ENCODE results near the gene EXOC6.
A peak's percentile ranks its signal among the peaks of the same experiment; 100 is the strongest.

EXOC6 gene

DNA sequence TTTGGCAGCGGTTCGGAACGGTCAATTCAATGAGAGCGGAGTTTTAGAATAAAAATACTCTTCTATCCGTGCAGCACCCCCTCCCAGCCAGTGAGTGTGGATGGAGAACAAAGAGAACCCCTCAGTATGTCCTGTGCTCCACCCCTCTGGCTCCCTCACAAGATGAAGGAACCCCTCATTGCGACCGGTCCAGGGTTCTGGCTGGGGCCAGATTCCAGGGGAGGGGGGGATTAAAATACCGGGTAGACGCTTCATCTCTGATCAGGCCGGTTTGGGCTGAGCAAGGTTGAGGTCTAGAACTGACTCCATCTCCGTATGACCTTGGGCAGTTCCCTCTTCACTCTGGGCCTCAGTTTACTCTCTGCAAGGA lies 218.2 kb downstream of the EXOC6 start:
- DNase-seq = no peak

- DNase-seq = no peak
These were observed 219.4 kb downstream of the EXOC6 start for GRCh38 chr10:93067443-93068365.

DNA sequence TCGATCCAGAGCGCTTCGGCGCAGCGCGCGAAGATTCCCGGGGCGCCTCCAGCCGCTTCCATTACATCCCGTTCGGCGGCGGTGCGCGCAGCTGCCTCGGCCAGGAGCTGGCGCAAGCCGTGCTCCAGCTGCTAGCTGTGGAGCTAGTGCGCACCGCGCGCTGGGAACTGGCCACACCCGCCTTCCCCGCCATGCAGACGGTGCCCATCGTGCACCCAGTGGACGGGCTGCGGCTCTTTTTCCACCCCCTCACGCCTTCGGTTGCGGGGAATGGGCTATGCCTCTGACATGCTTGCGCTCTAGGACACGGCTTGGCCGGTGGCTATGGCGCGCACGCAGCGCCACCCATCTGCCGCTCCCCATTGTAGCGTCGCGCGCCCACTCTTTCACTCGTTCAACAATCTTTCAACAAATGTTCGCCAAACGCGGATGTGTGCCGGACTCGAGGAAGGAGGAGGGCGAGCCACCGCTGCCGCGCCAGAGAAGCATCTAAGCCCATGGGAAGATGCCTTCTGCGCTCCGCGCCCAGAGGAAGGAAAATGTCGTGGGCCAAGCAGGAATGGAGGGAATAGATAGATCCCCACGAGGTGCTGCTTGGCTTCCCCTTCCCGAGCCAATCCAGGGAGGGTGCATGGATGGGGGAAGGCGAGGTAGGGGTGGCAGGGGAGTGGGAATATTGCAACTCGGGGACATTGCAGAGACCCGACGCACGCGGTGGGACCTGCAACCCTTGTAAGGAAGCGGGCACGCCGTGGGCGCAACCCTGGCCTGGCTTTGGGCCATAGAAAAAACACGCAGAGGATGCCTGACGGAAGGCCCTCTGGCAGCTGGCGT lies 220.3 kb downstream of the EXOC6 start:
- peak; percentile 58 for DNase-seq

- DNase-seq = no peak
These were observed 220.9 kb downstream of the EXOC6 start for GRCh38 chr10:93069245-93069561.

- DNase-seq = no peak
These were observed 222.3 kb downstream of the EXOC6 start for GRCh38 chr10:93070378-93071176.

GRCh38 chr10:93071177-93071472 lies 222.8 kb downstream of the EXOC6 start:
- no peak for DNase-seq

GRCh38 chr10:93071674-93072224 lies 223.4 kb downstream of the EXOC6 start:
- DNase-seq = no peak

DNA sequence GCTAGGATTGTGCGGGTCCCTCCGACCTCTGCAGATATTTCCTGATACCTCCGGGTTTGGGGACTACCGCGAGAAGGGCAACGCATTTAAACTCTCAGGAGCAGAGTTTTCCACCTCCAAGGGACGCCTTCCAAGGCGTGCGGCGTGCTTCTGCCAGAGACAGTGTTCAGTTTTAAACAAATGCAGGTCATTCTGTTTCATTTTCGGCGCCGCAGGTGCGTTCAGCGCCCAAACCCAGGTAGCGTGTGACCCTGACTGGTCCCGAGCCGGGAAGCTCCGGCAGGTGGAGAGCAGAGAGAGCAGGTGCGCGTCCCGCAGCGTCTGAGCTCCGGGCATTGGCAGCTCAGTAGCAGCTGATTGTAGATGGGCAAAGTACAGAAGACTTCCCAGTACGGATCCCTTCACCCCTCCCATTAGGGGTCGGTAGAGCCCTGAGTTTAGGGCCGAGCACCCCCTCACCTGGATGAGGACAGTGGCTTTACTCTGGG lies 223.9 kb downstream of the EXOC6 start:
- no peak for DNase-seq

- DNase-seq = no peak
These were observed 224.6 kb downstream of the EXOC6 start for GRCh38 chr10:93072713-93073538.

DNA sequence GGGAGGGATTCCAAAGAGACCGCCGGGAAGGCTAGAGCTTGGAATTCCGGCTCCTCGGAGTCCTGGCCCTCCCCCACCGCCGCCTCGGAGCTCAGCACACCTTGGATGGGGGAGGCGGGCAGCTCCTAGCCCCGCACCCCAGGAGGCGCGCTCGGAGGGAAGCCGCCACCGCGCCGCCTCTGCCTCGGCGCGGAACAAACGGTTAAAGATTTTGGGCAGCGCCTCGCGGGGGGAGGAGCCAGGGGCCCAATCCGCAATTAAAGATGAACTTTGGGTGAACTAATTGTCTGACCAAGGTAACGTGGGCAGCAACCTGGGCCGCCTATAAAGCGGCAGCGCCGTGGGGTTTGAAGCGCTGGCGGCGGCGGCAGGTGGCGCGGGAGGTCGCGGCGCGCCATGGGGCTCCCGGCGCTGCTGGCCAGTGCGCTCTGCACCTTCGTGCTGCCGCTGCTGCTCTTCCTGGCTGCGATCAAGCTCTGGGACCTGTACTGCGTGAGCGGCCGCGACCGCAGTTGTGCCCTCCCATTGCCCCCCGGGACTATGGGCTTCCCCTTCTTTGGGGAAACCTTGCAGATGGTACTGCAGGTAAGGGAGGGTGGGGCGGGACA lies 225.3 kb downstream of the EXOC6 start, which contains the start of gene CYP26A1:
Gene CYP26A1 (plus strand): TSS at position 355 of the 608 bp plus-strand sequence. CDS start 42 bp downstream, at position 397.
- no peak for DNase-seq

DNA sequence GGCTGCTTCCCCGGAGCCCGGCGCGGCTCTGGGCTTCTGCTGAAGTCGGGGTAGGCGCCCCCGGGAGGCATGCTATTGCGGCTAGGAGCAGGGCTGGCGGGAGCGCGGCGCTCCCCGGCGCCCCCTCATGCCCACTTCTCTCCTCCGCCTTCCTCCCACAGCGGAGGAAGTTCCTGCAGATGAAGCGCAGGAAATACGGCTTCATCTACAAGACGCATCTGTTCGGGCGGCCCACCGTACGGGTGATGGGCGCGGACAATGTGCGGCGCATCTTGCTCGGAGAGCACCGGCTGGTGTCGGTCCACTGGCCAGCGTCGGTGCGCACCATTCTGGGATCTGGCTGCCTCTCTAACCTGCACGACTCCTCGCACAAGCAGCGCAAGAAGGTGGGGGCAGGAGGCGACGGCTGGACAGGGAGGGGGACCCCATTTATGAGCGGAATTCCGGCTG lies 225.9 kb downstream of the EXOC6 start:
- DNase-seq = peak; percentile 44

DNA sequence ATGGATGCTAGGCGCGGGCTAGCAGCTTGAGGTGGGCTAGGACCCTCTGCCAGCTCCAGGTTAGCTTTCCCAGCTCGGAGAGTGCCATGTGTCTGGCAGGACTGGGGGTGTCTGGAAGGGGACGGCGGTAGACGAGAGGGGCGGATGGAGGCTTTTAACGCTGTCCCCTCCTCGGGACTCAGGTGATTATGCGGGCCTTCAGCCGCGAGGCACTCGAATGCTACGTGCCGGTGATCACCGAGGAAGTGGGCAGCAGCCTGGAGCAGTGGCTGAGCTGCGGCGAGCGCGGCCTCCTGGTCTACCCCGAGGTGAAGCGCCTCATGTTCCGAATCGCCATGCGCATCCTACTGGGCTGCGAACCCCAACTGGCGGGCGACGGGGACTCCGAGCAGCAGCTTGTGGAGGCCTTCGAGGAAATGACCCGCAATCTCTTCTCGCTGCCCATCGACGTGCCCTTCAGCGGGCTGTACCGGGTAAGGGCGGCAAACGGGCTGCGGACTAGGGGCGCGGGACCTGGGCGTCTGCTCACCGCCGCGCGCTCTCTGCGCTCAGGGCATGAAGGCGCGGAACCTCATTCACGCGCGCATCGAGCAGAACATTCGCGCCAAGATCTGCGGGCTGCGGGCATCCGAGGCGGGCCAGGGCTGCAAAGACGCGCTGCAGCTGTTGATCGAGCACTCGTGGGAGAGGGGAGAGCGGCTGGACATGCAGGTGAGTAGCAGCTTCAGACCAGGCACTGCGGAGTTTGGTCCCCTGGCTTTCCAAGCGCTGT lies 226.5 kb downstream of the EXOC6 start:
- DNase-seq = no peak

DNA sequence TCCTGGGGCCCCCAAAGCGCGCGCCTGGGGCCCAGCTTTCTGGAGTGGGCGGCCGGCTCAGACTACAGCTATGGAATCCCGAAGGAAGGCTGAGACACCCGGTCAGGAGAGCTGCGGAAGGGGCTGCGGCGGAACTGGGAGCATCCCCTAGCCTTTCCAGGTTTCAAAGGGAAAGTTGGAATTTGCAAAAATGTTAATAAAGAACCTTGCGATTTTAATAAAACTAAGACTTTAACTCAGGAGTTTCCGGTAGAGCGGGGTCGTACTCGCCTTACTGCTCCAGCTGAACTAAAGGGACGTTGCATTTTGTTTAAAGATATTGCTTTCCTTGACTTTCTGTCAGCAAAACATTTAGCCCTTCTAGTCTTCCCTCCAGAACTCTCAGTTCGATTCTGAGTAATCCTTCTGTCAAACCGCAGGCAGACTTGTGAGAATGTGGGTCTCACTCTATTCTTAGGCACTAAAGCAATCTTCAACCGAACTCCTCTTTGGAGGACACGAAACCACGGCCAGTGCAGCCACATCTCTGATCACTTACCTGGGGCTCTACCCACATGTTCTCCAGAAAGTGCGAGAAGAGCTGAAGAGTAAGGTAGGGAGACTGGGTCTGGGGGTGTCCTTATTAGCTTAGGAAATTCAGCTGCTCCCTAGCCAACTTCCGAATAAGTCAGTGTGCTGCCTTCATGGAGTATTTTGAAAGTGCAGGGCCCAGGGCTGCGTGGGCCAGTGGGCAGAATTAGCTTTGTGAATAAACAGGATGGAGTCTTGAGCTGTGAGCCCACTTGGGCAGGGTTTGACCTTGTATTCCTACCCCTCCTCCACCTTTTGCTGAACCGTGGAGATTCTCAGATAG lies 227.3 kb downstream of the EXOC6 start:
- DNase-seq = no peak

GRCh38 chr10:93076871-93077270 lies 228.6 kb downstream of the EXOC6 start:
- no peak for DNase-seq

DNA sequence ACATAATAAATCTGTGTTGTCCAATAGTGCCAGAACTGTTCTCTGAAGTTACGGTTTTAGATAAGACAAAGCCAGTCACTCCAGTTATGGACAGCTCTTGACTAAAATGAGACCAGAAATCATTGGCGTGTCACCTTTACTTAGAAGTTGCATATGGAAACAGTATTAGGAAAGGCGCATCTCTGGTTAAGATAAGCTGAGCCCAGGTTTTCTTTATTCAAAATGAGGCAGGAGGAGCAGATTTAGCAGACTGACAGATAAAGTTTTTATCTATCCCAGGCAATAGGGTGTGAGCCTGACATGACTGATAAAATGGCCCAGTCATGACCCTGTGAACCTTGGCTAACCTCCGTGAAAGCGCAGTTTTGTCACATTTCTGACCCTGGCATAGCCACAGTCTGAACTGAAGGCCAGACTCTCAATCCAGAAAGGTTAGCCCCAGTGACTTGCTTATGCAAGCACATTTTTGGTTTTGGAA lies 229.6 kb downstream of the EXOC6 start:
- DNase-seq = no peak

DNA sequence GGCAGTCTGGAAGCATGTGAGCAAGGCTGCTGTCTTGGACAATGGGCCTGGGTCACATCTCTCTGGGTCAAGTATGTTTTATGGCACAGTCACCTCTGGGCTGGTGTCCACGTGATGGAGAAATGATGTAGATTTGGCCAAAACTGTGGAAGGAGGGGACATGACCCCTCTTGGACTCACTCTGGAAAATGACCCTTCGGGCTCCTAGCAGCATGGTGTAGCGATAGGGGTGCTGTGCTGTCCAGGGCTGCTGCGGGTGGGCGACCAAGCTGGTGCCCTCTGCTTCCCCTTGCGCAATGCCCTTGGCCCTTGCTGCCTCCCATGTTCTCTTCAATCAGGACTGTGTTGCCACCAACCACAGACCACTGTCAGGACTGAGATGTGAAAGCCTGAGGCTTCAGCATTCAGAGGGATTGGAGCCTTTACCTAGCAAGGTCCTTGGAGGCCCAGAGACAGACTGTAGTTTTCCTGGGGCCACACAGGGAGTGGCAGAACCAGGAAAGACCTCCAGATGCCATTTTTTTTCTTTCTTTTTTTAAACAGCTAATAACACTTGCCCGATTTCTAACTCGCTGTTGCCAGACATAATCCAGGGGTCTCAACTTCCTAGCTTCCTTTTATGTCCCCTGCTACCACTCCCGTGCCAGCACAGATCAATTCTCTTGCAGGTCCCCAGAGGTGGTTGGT lies 231.5 kb downstream of the EXOC6 start:
- no peak for DNase-seq

- peak; percentile 62 for DNase-seq
These were observed 232.2 kb downstream of the EXOC6 start for GRCh38 chr10:93080350-93081046.

DNA sequence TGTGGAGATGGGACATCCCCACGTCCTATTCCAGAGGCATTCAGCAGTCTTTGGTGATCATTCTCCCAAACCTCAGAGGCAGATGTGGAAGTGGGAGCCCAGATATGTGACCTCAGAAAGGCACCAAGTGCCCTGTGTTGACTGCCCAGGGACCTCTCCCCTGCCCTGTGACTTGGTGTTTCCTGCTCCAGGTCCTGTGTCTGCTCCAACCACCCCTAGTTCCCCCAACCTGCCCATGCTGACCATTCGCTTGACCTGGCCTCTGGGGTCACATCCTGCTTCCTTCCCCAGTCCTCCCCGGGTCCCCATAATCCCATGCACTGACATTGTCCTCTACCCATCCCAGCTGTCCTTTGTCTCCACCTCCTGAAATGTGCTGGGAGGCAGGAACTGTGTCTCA lies 233.0 kb downstream of the EXOC6 start:
- DNase-seq = no peak
